Measurements from ENCODE around the gene SLC25A21. TPM values are rescaled to one million over a fixed set of nuclear protein-coding genes. Genes with fewer than 3 reads are reported as not detected.

Gene SLC25A21
- total RNA-seq, 1 donor from 2014 or later: 0.56 TPM

DNA sequence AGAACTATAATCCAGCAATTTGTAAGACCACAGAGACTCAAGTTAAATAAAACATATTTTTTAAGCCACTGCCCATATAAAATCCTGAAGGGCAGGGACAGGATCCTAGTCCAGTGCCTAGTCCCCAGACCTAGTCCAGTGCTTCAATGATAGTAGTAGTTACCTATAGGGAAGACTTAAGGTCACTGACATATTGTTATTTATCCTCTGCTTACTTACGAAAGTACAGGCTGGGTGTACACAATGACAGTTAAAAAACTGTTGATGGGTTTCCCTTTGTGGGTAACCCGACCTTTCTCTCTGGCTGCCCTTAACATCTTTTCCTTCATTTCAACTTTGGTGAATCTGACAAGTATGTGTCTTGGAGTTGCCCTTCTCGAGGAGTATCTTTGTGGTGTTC, 192.5 kb downstream of the SLC25A21 start:
- Mint-ChIP-seq H3K27ac (ENCODE audit: unreplicated experiment) (no peak overlapping the region), H3K27me3 (ENCODE audit: unreplicated experiment) (no peaks in the 10 kb centered on the region), H3K4me1 (ENCODE audit: unreplicated experiment) (peaks cover 16% of the 10 kb centered on the region), H3K4me3 (ENCODE audit: unreplicated experiment) (no peak overlapping the region), H3K9me3 (ENCODE audit: unreplicated experiment) (no peaks in the 10 kb centered on the region), H3K36me3 (ENCODE audit: unreplicated experiment) (no peaks in the 10 kb centered on the region)
- TF ChIP-seq CTCF (IDR thresholded peaks at IDR 0.05): no peak
- no peak for DNase-seq (ENCODE audit: extremely low spot score, unreplicated experiment)

DNA sequence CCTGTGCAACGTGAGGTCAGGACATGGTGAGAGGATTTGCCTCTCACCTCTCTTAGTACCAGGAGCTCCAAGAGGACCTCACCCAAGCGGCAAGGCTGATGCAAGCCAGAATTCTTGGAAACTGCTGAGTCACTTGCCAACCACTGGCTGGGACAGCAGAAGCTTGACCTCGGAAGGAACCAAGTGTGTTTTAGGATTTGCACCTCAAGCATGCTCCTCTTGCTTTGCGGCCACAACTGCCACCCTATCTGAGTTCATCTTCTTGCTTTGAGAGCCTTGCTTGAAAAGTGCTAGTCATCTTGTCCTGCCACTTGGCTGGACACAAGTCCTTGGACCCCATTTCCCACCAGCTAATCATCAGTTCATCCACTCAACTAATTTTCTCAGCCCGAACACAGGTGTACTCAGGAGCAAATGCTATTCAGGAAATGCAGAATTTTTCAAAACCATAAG, 195.8 kb downstream of the SLC25A21 start:
- no peaks in the 10 kb centered on the region for H3K27me3 Mint-ChIP-seq (ENCODE audit: unreplicated experiment)
- no peak overlapping the region for H3K27ac Mint-ChIP-seq (ENCODE audit: unreplicated experiment)
- H3K9me3 Mint-ChIP-seq (ENCODE audit: unreplicated experiment): no peaks in the 10 kb centered on the region
- no peak overlapping the region for H3K4me3 Mint-ChIP-seq (ENCODE audit: unreplicated experiment)
- H3K36me3 Mint-ChIP-seq (ENCODE audit: unreplicated experiment): no peaks in the 10 kb centered on the region
- no peak for TF ChIP-seq CTCF (IDR thresholded peaks at IDR 0.05)
- H3K4me1 Mint-ChIP-seq (ENCODE audit: unreplicated experiment): peaks cover 26% of the 10 kb centered on the region
- no peak for DNase-seq (ENCODE audit: extremely low spot score, unreplicated experiment)

- H3K27ac Mint-ChIP-seq (ENCODE audit: unreplicated experiment): no peak overlapping the region
These were observed 196.6 kb downstream of the SLC25A21 start for GRCh38 chr14:36975834-36976233.

GRCh38 chr14:36974985-36975384, 197.4 kb downstream of the SLC25A21 start:
- no peak for DNase-seq (ENCODE audit: extremely low spot score, unreplicated experiment)
- no peak for TF ChIP-seq CTCF (IDR thresholded peaks at IDR 0.05)
- Mint-ChIP-seq H3K4me1 (ENCODE audit: unreplicated experiment) (peaks cover 26% of the 10 kb centered on the region), H3K36me3 (ENCODE audit: unreplicated experiment) (no peaks in the 10 kb centered on the region), H3K27ac (ENCODE audit: unreplicated experiment) (no peak overlapping the region), H3K9me3 (ENCODE audit: unreplicated experiment) (no peaks in the 10 kb centered on the region), H3K27me3 (ENCODE audit: unreplicated experiment) (no peaks in the 10 kb centered on the region), H3K4me3 (ENCODE audit: unreplicated experiment) (no peak overlapping the region)

More at GRCh38 chr14:36975834-36976233, 196.6 kb downstream of the SLC25A21 start:
- no peak overlapping the region for H3K4me3 Mint-ChIP-seq (ENCODE audit: unreplicated experiment)
- no peaks in the 10 kb centered on the region for H3K27me3 Mint-ChIP-seq (ENCODE audit: unreplicated experiment)
- H3K4me1 Mint-ChIP-seq (ENCODE audit: unreplicated experiment): peaks cover 26% of the 10 kb centered on the region
- no peaks in the 10 kb centered on the region for H3K9me3 Mint-ChIP-seq (ENCODE audit: unreplicated experiment)
- TF ChIP-seq CTCF (IDR thresholded peaks at IDR 0.05): no peak
- H3K36me3 Mint-ChIP-seq (ENCODE audit: unreplicated experiment): no peaks in the 10 kb centered on the region
- no peak for DNase-seq (ENCODE audit: extremely low spot score, unreplicated experiment)

DNA sequence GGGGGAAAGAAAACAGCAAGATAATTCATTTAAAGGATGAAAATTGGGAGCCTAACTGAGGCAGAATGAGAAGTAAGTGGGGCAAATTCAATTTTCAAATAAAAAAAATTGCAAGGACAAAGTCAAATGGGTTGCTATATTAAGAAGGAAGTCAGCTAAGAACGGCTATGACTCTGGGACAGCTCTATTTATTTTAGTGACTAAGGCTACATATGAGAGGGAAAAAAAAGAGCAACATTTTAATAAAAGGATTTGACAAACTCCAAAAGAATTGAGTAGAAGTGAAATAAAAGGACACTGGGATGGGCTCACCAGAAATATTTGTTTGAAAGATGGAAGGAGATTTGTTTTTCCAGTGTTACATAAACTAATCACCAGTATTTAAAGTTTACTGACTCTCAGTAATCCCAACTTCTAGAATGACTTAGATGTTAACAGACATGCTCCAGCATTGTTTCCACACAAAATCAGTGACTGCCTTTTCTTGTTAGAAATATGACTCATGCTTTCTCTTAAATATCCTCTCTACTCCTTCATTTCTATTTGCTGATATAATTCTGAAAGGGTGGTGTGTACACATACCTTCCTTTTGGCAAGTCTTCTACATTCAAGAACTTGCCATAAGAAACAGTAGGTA, 198.5 kb downstream of the SLC25A21 start:
- no peak for TF ChIP-seq CTCF (IDR thresholded peaks at IDR 0.05)

More for the DNA sequence above, 198.5 kb downstream of the SLC25A21 start:
- H3K9me3 Mint-ChIP-seq (ENCODE audit: unreplicated experiment): no peaks in the 10 kb centered on the region
- no peaks in the 10 kb centered on the region for H3K36me3 Mint-ChIP-seq (ENCODE audit: unreplicated experiment)
- peaks cover 26% of the 10 kb centered on the region for H3K4me1 Mint-ChIP-seq (ENCODE audit: unreplicated experiment)
- no peak overlapping the region for H3K4me3 Mint-ChIP-seq (ENCODE audit: unreplicated experiment)
- H3K27ac Mint-ChIP-seq (ENCODE audit: unreplicated experiment): peak overlapping the region; percentile 72
- DNase-seq (ENCODE audit: extremely low spot score, unreplicated experiment): no peak
- H3K27me3 Mint-ChIP-seq (ENCODE audit: unreplicated experiment): no peaks in the 10 kb centered on the region
